Vagina (tissue), 2 donors: Measurements from ENCODE around the gene C9orf152.

ENCODE experiments used
- POLR2A ChIP-seq, 2 donors: fragments of 450-650 bp; IDR thresholded peaks; one replicate each; pipeline ENCODE4 v1.6.1; 2017; ENCODE audit warnings: antibody characterized with exemption in 2 of 2, mild to moderate bottlenecking in 2 of 2, moderate library complexity in 2 of 2
- POLR2AphosphoS5 ChIP-seq, 2 donors: sonication (generic); formaldehyde crosslinking; IDR thresholded peaks; one replicate each; pipeline ENCODE4 v1.9.0; 2017; ENCODE audit warnings: antibody characterized with exemption in 2 of 2, mild to moderate bottlenecking in 2 of 2, low read depth in 1 of 2; ENCODE audit not compliant: insufficient read depth in 1 of 2
- TF ChIP-seq, protein P1 (sequence below), 3 experiments: fragments of 450-650 bp in 2 of 3; fragments of 200-600 bp in 1 of 3; sonication (generic) in 1 of 3; IDR thresholded peaks; one replicate each; pipeline ENCODE4 v1.5.1; 2017 to 2019; ENCODE audit warnings: antibody characterized with exemption in 3 of 3, mild to moderate bottlenecking in 2 of 3, moderate library complexity in 2 of 3

- TF ChIP-seq, protein P1, sequence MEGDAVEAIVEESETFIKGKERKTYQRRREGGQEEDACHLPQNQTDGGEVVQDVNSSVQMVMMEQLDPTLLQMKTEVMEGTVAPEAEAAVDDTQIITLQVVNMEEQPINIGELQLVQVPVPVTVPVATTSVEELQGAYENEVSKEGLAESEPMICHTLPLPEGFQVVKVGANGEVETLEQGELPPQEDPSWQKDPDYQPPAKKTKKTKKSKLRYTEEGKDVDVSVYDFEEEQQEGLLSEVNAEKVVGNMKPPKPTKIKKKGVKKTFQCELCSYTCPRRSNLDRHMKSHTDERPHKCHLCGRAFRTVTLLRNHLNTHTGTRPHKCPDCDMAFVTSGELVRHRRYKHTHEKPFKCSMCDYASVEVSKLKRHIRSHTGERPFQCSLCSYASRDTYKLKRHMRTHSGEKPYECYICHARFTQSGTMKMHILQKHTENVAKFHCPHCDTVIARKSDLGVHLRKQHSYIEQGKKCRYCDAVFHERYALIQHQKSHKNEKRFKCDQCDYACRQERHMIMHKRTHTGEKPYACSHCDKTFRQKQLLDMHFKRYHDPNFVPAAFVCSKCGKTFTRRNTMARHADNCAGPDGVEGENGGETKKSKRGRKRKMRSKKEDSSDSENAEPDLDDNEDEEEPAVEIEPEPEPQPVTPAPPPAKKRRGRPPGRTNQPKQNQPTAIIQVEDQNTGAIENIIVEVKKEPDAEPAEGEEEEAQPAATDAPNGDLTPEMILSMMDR (IDR thresholded peaks at IDR 0.05): no peak
- TF ChIP-seq POLR2A (IDR thresholded peaks at IDR 0.05): no peak
- no peak for TF ChIP-seq POLR2AphosphoS5 (IDR thresholded peaks at IDR 0.05; ENCODE audit: insufficient read depth in 1 of 2, low read depth in 1 of 2)
Observed at GRCh38 chr9:110187126-110187525, 20.8 kb downstream of the C9orf152 start.
